OCI-LY7 (cell line): Measurements from ENCODE around the gene CLRN3.

ENCODE experiments used
- CTCF ChIP-seq: fragments of 200-600 bp; sonication (generic); conservative IDR thresholded peaks from 2 replicates; pipeline ENCODE4 v1.5.1; 2014; ENCODE audit warnings: mild to moderate bottlenecking, antibody characterized with exemption, low read length, moderate library complexity, mixed read lengths
- EZH2phosphoT487 ChIP-seq: fragments of 200-600 bp; sonication (generic); IDR thresholded peaks from 2 replicates; pipeline ENCODE4 v1.6.1; 2018; ENCODE audit warnings: low read depth, borderline replicate concordance, mild to moderate bottlenecking, mixed run types, antibody characterized with exemption, low read length, moderate library complexity, mixed read lengths

DNA sequence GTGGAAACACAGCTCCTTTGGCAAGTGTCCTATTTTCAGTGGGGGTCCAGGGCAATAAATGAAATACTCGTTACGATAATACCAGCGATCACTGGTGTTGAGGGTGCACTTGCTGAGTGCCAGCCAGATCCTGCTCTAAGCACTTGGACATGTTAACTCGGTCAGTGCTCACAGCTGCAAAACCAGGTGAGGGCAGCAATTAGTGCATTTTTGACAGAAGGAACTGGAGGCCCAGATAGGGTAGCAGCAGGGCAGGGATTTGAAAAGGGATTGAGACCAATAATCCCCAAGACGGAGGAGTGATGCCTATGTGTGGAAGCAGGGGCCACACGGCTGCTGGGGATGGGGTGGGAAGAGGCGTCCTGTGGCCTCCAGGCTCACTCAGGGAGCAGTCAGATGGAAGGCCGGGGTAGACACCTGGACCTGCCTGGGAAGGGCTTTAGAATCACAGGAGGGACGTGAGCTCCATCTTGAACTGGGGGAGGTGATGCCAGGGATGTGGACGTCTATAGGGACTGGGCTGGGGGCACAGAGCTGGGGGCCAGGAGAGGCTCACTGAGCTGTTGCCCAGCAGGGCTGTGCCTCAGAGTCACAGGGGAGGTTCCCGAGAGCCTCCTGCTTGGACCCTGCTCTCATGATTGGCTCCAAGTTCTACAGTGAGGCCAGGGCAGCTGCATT lies 28.5 kb upstream of the CLRN3 start:
- no peak for TF ChIP-seq CTCF
- no peak for TF ChIP-seq EZH2phosphoT487
